ENCODE data around the gene POLR3GL.

The POLR3GL gene

GRCh38 chr1:145992958-145993617 is 28.6 kb downstream of the POLR3GL start:
- no peak for DNase-seq (ENCODE audit: low read depth in 2 of 2)

- no peak for DNase-seq (ENCODE audit: low read depth in 2 of 2)
These were observed 29.3 kb downstream of the POLR3GL start for GRCh38 chr1:145993618-145994390.

- no peak for DNase-seq (ENCODE audit: low read depth in 2 of 2)
These were observed 30.1 kb downstream of the POLR3GL start for GRCh38 chr1:145994391-145995120.

- DNase-seq (ENCODE audit: low read depth in 2 of 2) = no peak
These were observed 30.8 kb downstream of the POLR3GL start for GRCh38 chr1:145995148-145995881.

GRCh38 chr1:145995964-145996432 is 31.5 kb downstream of the POLR3GL start:
- DNase-seq (ENCODE audit: low read depth in 2 of 2) = no peak

GRCh38 chr1:145996433-145997015 is 32.0 kb downstream of the POLR3GL start, which contains the start of gene TXNIP:
TXNIP (minus strand) TSS chr1:145996579; CDS start chr1:145996266, 313 bp downstream.
- peak; percentile 85 to 89 for DNase-seq (ENCODE audit: low read depth in 2 of 2)

- no peak for DNase-seq (ENCODE audit: low read depth in 2 of 2)
These were observed 32.7 kb downstream of the POLR3GL start for GRCh38 chr1:145997016-145997717.

- DNase-seq (ENCODE audit: low read depth in 2 of 2) = no peak
These were observed 33.2 kb downstream of the POLR3GL start for GRCh38 chr1:145997718-145998023.

GRCh38 chr1:145999321-146000024 is 35.0 kb downstream of the POLR3GL start:
- no peak for DNase-seq (ENCODE audit: low read depth in 2 of 2)

GRCh38 chr1:146001709-146002108 is 37.2 kb downstream of the POLR3GL start:
- no peak for DNase-seq (ENCODE audit: low read depth in 2 of 2)

- DNase-seq (ENCODE audit: low read depth in 2 of 2) = no peak
These were observed 43.1 kb downstream of the POLR3GL start for GRCh38 chr1:146007489-146008133.

- no peak for DNase-seq (ENCODE audit: low read depth in 2 of 2)
These were observed 45.7 kb downstream of the POLR3GL start for GRCh38 chr1:146010126-146010738.

- peak in 1 of 2 donors; percentile 29 for DNase-seq (ENCODE audit: low read depth in 2 of 2)
These were observed 48.4 kb downstream of the POLR3GL start for GRCh38 chr1:146012703-146013558.

- DNase-seq (ENCODE audit: low read depth in 2 of 2) = no peak
These were observed 49.1 kb downstream of the POLR3GL start for GRCh38 chr1:146013559-146013922.

- DNase-seq (ENCODE audit: low read depth in 2 of 2) = no peak
These were observed 52.4 kb downstream of the POLR3GL start for GRCh38 chr1:146016891-146017290.

- no peak for DNase-seq (ENCODE audit: low read depth in 2 of 2)
These were observed 55.0 kb downstream of the POLR3GL start for GRCh38 chr1:146019231-146020057.
